Activated T-cell treated with anti-CD3 and anti-CD28 coated beads, Interleukin-2, amount 50 U/mL, for 1 hour (primary cell): ENCODE results near the gene ITLN1.
"Not testable (repeated sequence)": the region's sequence is repeated elsewhere in the genome, so short reads cannot be mapped to it uniquely, and the experiment has no call there.

Experiments used
- DNase-seq: peaks from one replicate; pipeline ENCODE4 v3.0.0-alpha.2; 2020

The ITLN1 gene

GRCh38 chr1:160885042-160885441 lies at the start of gene ITLN1:
Gene ITLN1 (minus strand): TSS chr1:160885180. CDS start chr1:160884877, 303 bp downstream.
- no peak for DNase-seq

GRCh38 chr1:160933305-160933704 lies 48.3 kb upstream of the ITLN1 start:
- DNase-seq = not testable (repeated sequence)

- no peak for DNase-seq
These were observed 40.8 kb upstream of the ITLN1 start for GRCh38 chr1:160925652-160926244.

- DNase-seq = no peak
These were observed 40.0 kb upstream of the ITLN1 start for GRCh38 chr1:160924791-160925651.

GRCh38 chr1:160916666-160917065 lies 31.7 kb upstream of the ITLN1 start:
- no peak for DNase-seq

GRCh38 chr1:160913229-160913628 lies 28.2 kb upstream of the ITLN1 start:
- not testable (repeated sequence) for DNase-seq

- DNase-seq = no peak
These were observed 26.9 kb upstream of the ITLN1 start for GRCh38 chr1:160911925-160912324.

GRCh38 chr1:160911441-160911840 lies 26.5 kb upstream of the ITLN1 start:
- DNase-seq = no peak

- DNase-seq = no peak
These were observed 25.3 kb upstream of the ITLN1 start for GRCh38 chr1:160910170-160910750.

- DNase-seq = no peak
These were observed 23.0 kb upstream of the ITLN1 start for GRCh38 chr1:160907976-160908375.

- no peak for DNase-seq
These were observed 20.6 kb upstream of the ITLN1 start for GRCh38 chr1:160905617-160905989.

- no peak for DNase-seq
These were observed 20.0 kb upstream of the ITLN1 start for GRCh38 chr1:160904783-160905616.

- not testable (repeated sequence) for DNase-seq
These were observed 17.3 kb upstream of the ITLN1 start for GRCh38 chr1:160902251-160902650.

GRCh38 chr1:160901768-160902167 lies 16.8 kb upstream of the ITLN1 start:
- DNase-seq = no peak

- not testable (repeated sequence) for DNase-seq
These were observed 15.7 kb upstream of the ITLN1 start for GRCh38 chr1:160900683-160901082.

- DNase-seq = not testable (repeated sequence)
These were observed 9.6 kb upstream of the ITLN1 start for GRCh38 chr1:160894368-160895135.

- no peak for DNase-seq
These were observed 6.5 kb upstream of the ITLN1 start for GRCh38 chr1:160891474-160891873.

- no peak for DNase-seq
These were observed 3.9 kb upstream of the ITLN1 start for GRCh38 chr1:160888926-160889325.

GRCh38 chr1:160887071-160887470 lies 2.1 kb upstream of the ITLN1 start:
- DNase-seq = no peak

- no peak for DNase-seq
These were observed 401 bp downstream of the ITLN1 start for GRCh38 chr1:160884579-160884978.

- no peak for DNase-seq
These were observed 1.1 kb downstream of the ITLN1 start for GRCh38 chr1:160883581-160884513.
